GM18505 (cell line): ENCODE results near the gene UBAP1L.
A peak's percentile ranks its signal among the peaks of the same experiment; 100 is the strongest.
"Not testable (repeated sequence)": the region's sequence is repeated elsewhere in the genome, so short reads cannot be mapped to it uniquely, and the experiment has no call there.

Experiments used
- ATAC-seq: cut with Tn5 transposase; IDR thresholded peaks from one replicate; pipeline ENCODE4 v1.9.1; 2021; ENCODE audit not compliant: unreplicated experiment
- POLR2A ChIP-seq: IDR thresholded peaks from 4 replicates; pipeline ENCODE4 v1.6.1; 2011; ENCODE audit warnings: borderline replicate concordance; ENCODE audit not compliant: insufficient read depth, insufficient read length; ENCODE audit errors: extremely low read depth

UBAP1L gene

DNA sequence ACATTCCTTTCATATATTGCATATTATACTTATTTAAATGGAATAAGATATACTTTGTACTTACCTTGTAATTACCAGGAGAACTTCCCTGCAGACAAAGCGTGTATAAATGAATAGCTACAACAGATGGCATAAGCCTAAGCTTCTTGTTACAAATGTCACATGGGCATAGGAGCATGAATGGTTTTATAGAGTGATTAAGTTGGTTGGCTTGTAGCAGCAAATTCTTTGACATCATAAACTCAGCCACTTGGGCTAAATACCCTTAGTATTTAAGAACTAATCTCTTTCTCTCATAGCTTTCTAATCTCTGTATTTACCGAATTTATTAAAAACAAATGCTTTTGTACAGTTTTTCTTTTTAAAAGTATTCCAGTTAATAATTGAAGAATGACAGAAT, at the start of gene UBAP1L:
Gene UBAP1L (minus strand): TSS at position 115 of the 400 bp plus-strand sequence. CDS start 8,985 bp downstream, outside the sequence.
- TF ChIP-seq POLR2A: no peak
- ATAC-seq: no peak

DNA sequence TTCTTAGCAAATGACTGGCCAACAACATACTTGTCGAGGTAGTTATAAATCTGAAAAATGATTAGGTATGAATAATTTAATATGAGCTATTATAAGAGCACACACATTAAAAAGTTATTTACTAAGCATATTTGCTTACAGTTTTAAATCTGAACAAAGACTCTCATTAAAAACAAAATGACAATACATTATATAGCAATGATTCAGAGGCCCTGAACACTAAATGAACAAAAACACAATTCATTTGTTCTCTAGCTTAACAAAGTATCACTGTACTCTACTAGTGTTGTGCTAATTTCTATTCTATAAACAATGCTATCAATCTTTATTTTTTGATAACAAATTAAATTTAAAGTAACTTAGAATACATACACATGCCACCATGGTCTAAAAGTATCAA, 49.1 kb upstream of the UBAP1L start:
- no peak for ATAC-seq
- TF ChIP-seq POLR2A: no peak

DNA sequence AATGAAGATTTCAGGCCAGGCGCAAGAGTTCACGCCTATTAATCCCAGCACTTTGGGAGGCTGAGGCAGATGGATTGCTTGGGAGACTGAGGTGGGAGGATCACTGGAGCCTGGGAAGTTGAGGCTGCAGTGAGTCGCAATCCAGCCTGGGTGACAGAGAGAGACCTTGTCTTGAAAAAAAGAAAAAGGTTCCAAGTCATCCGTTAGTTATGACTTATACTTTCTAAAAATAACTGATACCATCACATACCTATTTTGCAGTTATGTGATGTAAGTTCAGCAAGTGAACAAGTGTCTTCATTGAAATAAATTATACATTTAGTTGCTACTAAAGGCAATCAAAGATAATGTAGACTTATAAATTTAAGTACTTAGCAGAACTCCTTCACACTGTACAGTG, 48.0 kb upstream of the UBAP1L start:
- no peak for TF ChIP-seq POLR2A
- no peak for ATAC-seq

DNA sequence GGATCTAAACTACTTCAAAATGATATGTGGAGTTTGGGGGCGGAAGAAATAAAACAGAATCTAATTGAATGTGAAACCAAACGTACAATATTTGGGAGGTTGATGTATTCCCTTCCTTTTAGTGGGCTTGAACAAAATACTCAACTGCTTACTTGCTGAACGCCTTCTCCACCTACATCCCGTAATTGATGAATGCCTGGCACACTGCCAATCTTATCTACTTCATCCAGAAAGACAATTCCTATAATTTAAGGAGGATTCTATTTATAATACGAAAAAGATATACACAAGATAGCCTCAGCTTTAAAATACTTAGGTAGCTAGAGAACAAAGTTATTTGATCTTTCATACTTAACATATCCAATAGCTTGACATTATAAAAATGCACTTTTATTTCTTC, 41.7 kb upstream of the UBAP1L start:
- no peak for ATAC-seq
- no peak for TF ChIP-seq POLR2A

DNA sequence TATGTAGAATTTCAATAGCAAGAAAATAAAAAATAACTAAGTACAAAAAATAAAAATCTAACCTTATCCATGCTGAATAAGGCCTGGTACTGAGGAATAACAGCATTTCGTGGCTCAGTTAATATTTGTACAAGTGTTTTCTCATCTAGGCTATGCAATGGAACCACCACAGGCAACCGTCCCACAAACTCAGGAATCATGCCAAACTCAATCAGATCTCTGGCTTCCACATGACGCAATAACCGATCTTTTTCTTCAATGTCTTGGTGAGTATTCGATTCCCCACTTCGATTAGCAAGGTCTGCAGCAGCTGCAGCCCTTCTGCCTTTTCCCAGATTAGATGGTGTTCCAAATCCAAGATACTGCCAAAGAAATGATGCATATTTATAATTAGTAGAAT, 39.7 kb upstream of the UBAP1L start:
- TF ChIP-seq POLR2A: no peak
- ATAC-seq: no peak

DNA sequence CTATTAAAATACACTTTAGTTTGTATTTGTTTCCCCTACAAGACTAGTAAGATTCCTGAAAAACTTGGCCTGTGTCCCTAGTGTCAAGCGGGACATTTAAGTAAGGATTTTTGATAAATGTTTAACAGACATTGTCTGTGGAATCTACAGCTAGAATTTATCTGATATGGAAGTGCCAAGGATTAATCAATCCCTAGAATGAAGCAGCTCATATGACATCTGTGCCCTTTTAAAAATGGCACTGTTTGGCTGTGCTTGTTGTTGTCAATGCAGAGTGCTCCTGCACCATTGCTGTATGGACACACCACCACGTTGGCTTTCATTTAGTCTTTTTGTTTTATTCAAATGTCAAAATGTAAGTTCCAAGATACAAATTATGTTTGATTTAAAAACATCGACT, 32.9 kb upstream of the UBAP1L start:
- TF ChIP-seq POLR2A: no peak
- no peak for ATAC-seq

DNA sequence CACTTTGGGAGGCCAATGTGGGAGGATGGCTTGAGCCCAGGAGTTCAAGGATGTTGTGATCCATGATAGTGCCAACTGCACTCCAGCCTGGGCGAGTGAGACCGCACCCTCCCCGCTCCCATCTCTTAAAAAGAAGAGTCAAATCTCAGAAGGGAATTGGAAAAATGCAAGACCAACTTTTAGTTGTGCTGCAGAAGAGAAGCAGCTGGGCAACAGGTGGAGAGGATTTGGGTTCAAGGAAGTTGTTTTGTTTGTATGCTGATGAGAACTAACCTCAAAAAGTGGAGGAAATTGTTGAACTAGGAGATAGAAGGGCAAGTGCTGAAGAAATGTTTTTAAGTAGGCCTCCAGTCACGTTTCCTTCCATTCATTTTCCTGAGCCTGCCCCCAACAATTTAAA, 31.4 kb upstream of the UBAP1L start:
- TF ChIP-seq POLR2A: no peak
- no peak for ATAC-seq

DNA sequence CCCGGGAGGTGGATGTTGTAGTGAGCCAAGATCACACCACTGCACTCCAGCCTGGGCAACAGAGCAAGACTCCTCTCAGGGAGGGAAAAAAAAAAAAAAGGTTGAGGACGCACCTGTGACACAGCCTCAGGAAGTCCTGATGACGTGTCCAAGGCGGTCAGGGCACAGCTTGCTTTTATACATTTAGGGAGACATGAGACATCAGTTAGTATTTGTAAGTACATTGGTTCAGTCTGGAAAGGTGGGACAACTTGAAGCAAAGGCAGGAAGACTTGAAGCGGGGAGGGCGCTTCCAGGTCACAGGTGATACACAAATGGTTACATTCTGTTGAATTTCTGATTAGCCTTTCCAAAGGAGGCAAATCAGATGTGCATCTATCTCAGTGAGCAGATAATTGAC, 23.6 kb upstream of the UBAP1L start:
- ATAC-seq: not testable (repeated sequence)

DNA sequence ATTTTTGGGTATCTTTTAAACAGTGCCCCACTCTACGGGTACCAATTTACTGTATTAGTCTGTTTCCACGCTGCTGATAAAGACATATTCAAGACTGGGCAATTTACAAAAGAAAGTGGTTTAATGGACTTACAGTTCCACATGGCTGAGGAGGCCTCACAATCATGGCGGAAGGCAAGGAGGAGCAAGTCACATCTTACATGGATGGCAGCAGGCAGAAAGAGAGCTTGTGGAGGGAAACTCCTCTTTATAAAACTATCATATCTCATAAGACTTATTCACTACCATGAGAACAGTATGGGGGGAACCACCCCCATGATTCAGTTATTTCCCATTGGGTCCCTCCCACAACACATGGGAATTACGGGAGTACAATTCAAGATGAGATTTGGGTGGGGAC, 22.9 kb upstream of the UBAP1L start:
- ATAC-seq: not testable (repeated sequence)

DNA sequence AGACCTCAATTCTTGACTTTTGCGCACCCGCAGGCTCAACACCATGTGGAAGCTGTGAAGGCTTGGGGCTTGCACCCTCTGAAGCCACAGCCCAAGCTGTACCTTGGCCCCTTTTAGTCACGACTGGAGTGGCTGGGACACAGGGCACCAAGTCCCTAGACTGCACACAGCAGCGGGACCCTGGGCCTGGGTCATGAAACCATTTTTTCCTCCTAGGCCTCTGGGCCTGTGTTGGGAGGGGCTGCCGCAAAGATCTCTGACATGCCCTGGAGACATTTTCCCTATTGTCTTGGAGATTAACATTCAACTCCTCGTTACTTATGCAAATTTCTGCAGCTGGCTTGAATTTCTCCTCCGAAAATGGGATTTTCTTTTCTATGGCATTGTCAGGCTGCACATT, 22.1 kb upstream of the UBAP1L start:
- ATAC-seq: not testable (repeated sequence)

DNA sequence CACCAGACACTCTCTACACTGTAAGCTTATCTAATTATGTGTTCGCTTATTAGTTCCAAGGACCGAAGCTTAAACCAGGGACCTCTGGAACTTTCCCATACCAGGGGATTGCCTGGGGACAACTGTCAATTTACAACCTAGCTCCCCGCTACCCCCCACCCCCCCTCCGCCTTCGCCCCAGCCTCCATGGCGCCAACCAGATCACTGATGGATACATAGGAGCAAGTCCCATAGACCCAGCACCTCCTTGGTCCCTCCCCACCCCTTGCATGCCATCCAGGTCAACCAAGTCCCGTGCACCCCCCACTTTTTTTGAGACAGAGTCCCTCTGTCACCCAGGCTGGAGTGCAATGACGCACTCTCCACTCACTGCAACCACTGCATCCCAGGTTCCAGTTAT, 19.5 kb upstream of the UBAP1L start:
- ATAC-seq: no peak
- no peak for TF ChIP-seq POLR2A

DNA sequence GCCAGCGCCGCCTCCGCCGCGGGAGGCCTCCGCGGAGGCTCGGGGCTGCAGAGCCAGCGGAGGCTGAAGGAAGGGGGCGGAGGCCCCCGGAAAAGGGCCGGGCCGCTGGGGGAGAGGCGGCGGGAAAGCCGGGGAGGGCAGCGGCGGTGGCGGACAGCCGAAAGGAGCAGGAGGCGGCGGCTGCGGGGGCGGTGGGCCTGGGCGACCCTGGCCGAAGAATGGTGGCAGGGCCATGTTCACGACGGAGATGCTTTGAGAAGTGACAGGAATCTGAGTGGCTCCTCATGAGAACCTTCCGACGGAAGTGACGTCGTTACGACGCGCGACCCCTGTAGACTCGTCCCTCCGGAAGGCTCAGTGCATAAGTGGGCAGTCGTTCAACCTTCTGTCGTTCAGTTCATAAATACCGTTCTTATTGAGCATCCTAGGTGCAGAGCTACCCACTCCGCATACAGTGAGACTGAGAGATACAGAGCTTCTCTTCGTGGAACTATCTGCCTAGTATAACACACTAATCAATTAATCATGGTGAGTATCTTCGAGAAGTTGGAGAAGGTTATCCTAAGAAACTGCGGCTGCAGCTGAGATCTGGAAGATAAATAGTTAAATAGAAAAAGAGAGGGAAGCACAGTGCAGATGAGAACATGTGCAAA, 18.7 kb upstream of the UBAP1L start, which contains the start of gene PDCD7:
Gene PDCD7 (minus strand): TSS at position 261 of the 653 bp plus-strand sequence. CDS start 27 bp downstream, at position 234.
- peak; percentile 80 for ATAC-seq
- peak; percentile 96 for TF ChIP-seq POLR2A

DNA sequence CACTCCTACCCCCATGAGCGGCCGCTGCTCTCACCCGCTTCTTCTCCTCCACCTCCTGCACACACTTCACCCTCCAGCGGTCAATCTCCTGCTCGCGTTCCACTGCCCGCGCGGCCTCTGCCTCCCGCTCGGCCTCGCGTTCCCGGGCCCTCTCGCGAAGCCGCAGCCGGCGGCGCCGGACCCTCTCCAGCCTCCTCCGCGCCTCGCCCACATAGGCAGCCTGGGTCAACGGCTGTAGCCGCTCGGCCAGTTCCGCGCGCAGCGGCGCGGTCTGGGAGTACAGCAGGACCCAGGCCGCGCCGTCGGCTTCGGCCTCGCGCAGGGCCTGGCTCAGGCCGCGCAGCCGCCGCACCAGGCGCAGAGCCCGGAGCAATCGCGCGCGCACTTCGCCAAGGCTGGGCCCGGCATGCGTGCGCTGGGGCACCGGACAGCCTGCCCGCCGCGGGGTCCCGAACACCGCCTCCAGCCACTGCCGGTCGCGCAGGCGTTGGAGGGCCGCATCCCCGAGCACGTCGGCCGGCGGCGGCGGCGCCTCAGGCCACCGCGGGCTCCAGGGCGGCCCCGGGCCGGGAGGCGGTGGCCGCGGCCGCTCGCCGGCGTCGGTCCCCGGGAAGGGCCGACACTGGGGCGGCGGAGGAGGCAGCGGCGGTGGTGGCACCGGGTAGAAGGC, 18.0 kb upstream of the UBAP1L start:
- peak; percentile 56 for ATAC-seq

DNA sequence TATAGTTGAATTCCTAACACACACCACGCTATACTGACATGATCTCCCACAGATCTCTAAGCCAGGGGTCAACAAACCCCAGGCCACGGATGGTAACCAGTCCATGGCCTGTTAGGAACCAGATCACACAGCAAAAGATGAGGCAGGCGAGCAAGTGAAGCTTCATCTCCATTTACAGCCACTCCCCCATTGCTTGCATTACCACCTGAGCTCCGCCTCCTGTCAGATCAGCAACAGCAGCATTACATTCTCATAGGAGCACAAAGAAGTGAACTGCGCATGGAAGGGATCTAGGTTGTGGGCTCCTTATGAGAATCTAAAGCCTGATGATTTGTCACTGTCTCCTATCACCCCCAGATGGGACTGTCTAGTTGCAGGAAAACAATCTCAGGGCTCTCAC, 15.9 kb upstream of the UBAP1L start:
- no peak for ATAC-seq
- no peak for TF ChIP-seq POLR2A

More for the DNA sequence above, 18.0 kb upstream of the UBAP1L start:
- TF ChIP-seq POLR2A: no peak

DNA sequence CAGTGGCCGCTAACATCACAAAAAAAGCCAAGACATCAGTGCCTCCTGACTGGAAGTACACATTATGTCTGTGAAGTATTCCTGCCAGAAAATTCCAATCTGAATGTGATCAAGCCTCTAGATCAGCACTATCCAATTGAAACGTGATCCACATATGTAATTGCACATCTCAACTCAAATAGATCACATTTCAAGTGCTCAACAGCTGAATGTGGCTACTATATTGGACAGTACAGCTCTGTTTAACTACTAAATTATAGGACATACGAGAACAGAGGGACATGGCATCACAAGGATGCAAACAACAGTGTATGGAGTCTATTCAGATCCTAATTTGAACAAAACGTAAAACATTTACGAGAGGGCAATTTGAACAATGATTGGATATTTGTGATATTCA, 542 bp upstream of the UBAP1L start:
- no peak for ATAC-seq
- TF ChIP-seq POLR2A: no peak
